Measurements from ENCODE around the gene FBXO34. TPM values are rescaled to one million over a fixed set of nuclear protein-coding genes. Genes with fewer than 3 reads are reported as not detected.

The FBXO34 gene
- total RNA-seq, 2 experiments from 2014 or later = 28.3 to 29.7 TPM

DNA sequence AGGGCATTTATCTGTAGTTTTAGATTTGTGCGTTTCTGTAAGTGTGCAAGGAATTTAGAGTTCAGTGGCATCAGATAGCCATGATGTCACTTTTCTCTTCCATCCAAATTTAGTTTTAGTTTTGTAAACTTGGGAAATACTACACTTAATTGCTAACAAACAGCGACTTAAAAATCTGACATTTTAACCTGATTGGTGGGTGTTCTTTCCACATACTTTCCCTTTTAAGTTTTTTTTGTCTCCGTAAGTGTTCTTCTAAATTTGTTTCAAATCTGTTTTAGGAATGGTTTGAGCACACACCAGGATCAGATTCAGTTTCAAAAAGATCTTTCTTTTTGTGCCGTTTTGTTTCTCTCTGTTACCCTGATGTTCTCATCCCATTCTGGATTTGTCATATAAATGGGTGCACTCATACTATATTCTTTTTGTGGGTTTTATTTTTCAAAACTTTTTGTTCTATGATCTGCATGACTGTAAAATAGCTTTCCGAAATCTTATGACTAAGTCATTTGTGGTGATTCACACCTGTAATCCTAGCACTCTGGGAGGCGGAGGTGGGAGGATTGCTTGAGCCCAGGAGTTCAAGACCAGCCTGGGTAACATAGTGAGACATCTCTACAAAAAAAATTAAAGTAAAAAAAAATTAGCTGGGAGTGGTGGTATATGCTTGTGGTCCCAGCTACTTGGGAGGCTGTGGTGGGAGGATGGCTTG lies 58.9 kb downstream of the FBXO34 start:
- no peak overlapping the region for H3K4me3 Mint-ChIP-seq
- CTCF ChIA-PET = no interaction called here

DNA sequence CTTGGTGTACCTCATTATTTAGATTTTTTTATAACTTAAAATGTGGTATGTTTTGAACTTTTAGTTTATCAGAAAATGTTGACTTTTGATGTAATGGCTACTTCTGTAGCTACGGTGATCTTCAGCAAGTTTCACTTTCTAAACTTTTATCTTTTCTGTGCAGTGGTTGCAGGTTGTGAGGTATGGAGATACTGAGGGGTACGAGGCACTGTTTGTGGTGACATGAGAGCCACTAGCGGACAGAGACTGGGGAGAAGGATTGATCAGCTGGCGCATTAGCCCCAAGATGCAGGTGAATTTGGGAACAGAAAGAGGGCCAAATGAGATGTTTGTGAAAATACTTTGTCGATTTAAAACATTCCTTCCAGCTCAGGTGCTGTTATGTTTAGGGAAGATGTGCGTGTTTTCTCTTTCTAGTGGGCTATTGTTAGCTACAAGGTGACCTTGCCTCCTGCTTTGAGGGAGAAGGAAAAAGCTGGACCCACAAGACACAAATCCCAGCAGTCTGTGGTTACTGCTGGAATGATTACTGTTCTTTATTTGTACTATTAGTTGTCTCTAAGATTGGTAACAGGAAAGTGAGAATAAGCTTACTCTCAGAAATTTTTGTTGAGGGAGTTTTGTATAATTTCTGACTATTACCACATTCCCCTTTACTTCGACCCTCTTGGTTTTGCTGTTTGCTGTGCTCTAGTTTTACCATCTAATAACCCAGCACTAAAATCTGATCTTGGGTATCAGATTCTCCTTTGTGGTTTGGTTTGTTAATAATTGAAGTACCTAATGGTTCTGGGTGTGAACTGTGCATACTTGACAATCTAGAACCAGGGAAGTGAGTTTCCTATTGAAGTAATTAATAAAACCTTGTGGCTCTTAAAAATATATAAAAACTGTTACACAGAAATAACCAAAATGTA lies 61.7 kb downstream of the FBXO34 start:
- H3K9me3 ChIP-seq (ENCODE audit: control insufficient read depth in 1 of 2, insufficient read depth in 1 of 2, low read length in 2 of 2) = no peaks in the 10 kb centered on the region
- ChIA-PET POLR2A (interaction anchor here (0.6 to 2.9 kb wide), 6 partner anchors 12 to 61 kb away, joined by 3 to 47 read pairs (median 6); partner anchors contain the start of gene FBXO34), CTCF (interaction anchor here (0.8 to 2.8 kb wide), 10 partner anchors 21 to 559 kb away, joined by 3 to 22 read pairs (median 4); partner anchors contain the start of gene FBXO34)
- intact Hi-C loops (cut with DNase I, micrococcal nuclease) = no loop called here
- Mint-ChIP-seq H3K9me3 (no peaks in the 10 kb centered on the region), H3K27ac (peak overlapping the region; percentile 79), H3K36me3 (ENCODE audit: low read depth) (no peaks in the 10 kb centered on the region), H3K4me3 (peak overlapping the region; percentile 85), H3K27me3 (no peaks in the 10 kb centered on the region), H3K4me1 (ENCODE audit: low read depth) (peaks cover 80% of the 10 kb centered on the region)
- peak overlapping the region; percentile 50 for H3K4me3 ChIP-seq (ENCODE audit: low read length)
- ATAC-seq (ENCODE audit: poor library complexity) (peak; percentile 30), DNase-seq (peak in 4 of 14 experiments; percentile 32 to 67 (median 60))
- peak overlapping the region; percentile 46 to 53 for H3K27ac ChIP-seq (ENCODE audit: low read depth in 1 of 2, low read length in 2 of 2)
- peaks cover 37% of the 10 kb centered on the region for H3K4me1 ChIP-seq (ENCODE audit: insufficient read depth, low read length)
- H3K36me3 ChIP-seq (ENCODE audit: insufficient read depth, low read length) = no peaks in the 10 kb centered on the region
- TF ChIP-seq, protein P1, sequence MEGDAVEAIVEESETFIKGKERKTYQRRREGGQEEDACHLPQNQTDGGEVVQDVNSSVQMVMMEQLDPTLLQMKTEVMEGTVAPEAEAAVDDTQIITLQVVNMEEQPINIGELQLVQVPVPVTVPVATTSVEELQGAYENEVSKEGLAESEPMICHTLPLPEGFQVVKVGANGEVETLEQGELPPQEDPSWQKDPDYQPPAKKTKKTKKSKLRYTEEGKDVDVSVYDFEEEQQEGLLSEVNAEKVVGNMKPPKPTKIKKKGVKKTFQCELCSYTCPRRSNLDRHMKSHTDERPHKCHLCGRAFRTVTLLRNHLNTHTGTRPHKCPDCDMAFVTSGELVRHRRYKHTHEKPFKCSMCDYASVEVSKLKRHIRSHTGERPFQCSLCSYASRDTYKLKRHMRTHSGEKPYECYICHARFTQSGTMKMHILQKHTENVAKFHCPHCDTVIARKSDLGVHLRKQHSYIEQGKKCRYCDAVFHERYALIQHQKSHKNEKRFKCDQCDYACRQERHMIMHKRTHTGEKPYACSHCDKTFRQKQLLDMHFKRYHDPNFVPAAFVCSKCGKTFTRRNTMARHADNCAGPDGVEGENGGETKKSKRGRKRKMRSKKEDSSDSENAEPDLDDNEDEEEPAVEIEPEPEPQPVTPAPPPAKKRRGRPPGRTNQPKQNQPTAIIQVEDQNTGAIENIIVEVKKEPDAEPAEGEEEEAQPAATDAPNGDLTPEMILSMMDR (IDR thresholded peaks at IDR 0.05) = no peak
- no peaks in the 10 kb centered on the region for H3K27me3 ChIP-seq (ENCODE audit: control insufficient read depth in 1 of 2, insufficient read depth in 2 of 2, low read length in 2 of 2)

More for the DNA sequence above, 58.9 kb downstream of the FBXO34 start:
- H3K36me3 ChIP-seq (ENCODE audit: insufficient read depth, low read length) = no peaks in the 10 kb centered on the region
- H3K27me3 ChIP-seq (ENCODE audit: control insufficient read depth in 1 of 2, insufficient read depth in 2 of 2, low read length in 2 of 2) = no peaks in the 10 kb centered on the region
- no peak for ATAC-seq (ENCODE audit: poor library complexity)
- H3K4me1 ChIP-seq (ENCODE audit: insufficient read depth, low read length) = peaks cover 21% of the 10 kb centered on the region
- Mint-ChIP-seq H3K9me3 (no peaks in the 10 kb centered on the region), H3K36me3 (ENCODE audit: low read depth) (peaks cover 9% of the 10 kb centered on the region), H3K4me1 (ENCODE audit: low read depth) (peaks cover 77% of the 10 kb centered on the region), H3K27me3 (no peaks in the 10 kb centered on the region), H3K27ac (peak overlapping the region; percentile 10)
- POLR2A ChIA-PET = interaction anchor here (1.2 kb wide), 1 partner anchor 58 kb away, joined by 4 read pairs; no protein-coding TSS in a partner anchor
- intact Hi-C loops (cut with DNase I, micrococcal nuclease) = no loop called here
- no peak overlapping the region for H3K4me3 ChIP-seq (ENCODE audit: low read length)
- TF ChIP-seq, protein P1 (IDR thresholded peaks at IDR 0.05) = no peak
- no peaks in the 10 kb centered on the region for H3K9me3 ChIP-seq (ENCODE audit: control insufficient read depth in 1 of 2, insufficient read depth in 1 of 2, low read length in 2 of 2)
- H3K27ac ChIP-seq (ENCODE audit: low read depth in 1 of 2, low read length in 2 of 2) = no peak overlapping the region
- peak in 3 of 14 experiments; percentile 15 to 39 (median 24) for DNase-seq

DNA sequence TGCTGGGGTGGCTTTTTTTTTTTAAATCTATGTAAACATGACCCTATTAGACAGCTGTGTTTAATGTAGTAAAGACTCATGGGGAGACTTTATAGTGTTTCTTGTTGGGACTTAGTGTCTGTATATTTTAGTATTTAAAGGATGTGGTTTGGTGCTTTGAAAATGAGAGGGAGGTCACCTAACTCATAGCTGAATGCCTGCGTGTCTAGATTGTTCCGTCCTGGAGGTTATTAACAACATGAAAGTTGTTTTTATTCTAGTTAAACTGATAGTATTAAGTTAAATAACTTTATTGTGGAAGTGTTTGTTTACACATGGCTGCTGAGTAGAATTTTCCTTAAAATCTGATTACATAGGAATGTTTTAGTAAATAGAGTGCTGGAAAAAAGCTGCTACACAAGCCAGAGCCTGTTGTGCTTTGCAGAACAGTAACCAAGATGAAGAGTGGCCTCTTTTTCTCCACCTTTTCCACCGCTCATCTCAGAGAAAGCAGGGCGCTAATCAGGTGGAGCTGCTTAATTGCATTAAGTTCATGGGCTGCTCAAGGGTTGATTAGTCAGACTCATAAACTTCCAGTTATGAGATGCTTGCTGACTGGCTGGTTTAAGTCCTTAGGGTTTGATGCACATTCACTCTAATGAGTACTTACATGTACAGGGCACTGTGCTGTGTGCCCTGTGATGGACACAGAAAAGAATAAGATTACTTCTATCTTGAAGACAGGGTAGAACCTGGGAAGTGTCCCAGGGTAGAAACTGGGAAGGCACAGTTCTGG lies 62.7 kb downstream of the FBXO34 start:
- Mint-ChIP-seq H3K4me1 (ENCODE audit: low read depth) (peaks cover 84% of the 10 kb centered on the region), H3K4me3 (peak overlapping the region; percentile 85), H3K36me3 (ENCODE audit: low read depth) (no peaks in the 10 kb centered on the region), H3K27ac (peak overlapping the region; percentile 79), H3K27me3 (no peaks in the 10 kb centered on the region), H3K9me3 (no peaks in the 10 kb centered on the region)
- POLR2A ChIA-PET = interaction anchor here (1.2 to 2.9 kb wide), 4 partner anchors 13 to 62 kb away, joined by 4 to 47 read pairs (median 14); partner anchors contain the start of gene FBXO34
- peak; percentile 16 for ATAC-seq (ENCODE audit: poor library complexity)
- Histone ChIP-seq H3K36me3 (ENCODE audit: insufficient read depth, low read length) (no peaks in the 10 kb centered on the region), H3K27me3 (ENCODE audit: control insufficient read depth in 1 of 2, insufficient read depth in 2 of 2, low read length in 2 of 2) (no peaks in the 10 kb centered on the region), H3K27ac (ENCODE audit: low read depth in 1 of 2, low read length in 2 of 2) (peak overlapping the region; percentile 46 to 53), H3K4me3 (ENCODE audit: low read length) (peak overlapping the region; percentile 50), H3K4me1 (ENCODE audit: insufficient read depth, low read length) (peaks cover 44% of the 10 kb centered on the region), H3K9me3 (ENCODE audit: control insufficient read depth in 1 of 2, insufficient read depth in 1 of 2, low read length in 2 of 2) (no peaks in the 10 kb centered on the region)
- TF ChIP-seq, protein P1 (IDR thresholded peaks at IDR 0.05) = no peak
- intact Hi-C loops (cut with DNase I, micrococcal nuclease) = no loop called here
- DNase-seq = peak in 4 of 14 experiments; percentile 20 to 81 (median 42)
- CTCF ChIA-PET = interaction anchor here (0.8 to 2.8 kb wide), 6 partner anchors 20 to 560 kb away, joined by 3 to 22 read pairs (median 4); no protein-coding TSS in a partner anchor

Data from CD4-positive, alpha-beta T cell (primary cell).